H9 (cell line): ENCODE data around the gene MYO1E. TPM values are rescaled to one million over a fixed set of nuclear protein-coding genes. Genes with fewer than 3 reads are reported as not detected.

Experiments
- DNase-seq: peaks from one replicate; pipeline ENCODE4 v3.0.0-alpha.2; 2017
- H2AFZ ChIP-seq: one replicate; pipeline ENCODE4 v1.6.1; 2013; ENCODE audit warnings: mild to moderate bottlenecking, low read length, control low read depth, moderate library complexity
- H2AK5ac ChIP-seq: 2 replicates; pipeline ENCODE4 v1.6.1; 2013; ENCODE audit warnings: low read length, control low read depth, mixed read lengths; ENCODE audit not compliant: insufficient read length
- H2BK120ac ChIP-seq: one replicate; pipeline ENCODE4 v1.6.1; 2013; ENCODE audit warnings: low read depth, mild to moderate bottlenecking, low read length, control low read depth, inconsistent platforms; ENCODE audit not compliant: poor library complexity, severe bottlenecking
- H2BK12ac ChIP-seq: 2 replicates; pipeline ENCODE4 v1.6.1; 2013; ENCODE audit warnings: low read length, control low read depth, mixed read lengths, low read depth; ENCODE audit not compliant: insufficient read length
- H2BK15ac ChIP-seq: 2 replicates; pipeline ENCODE4 v1.6.1; 2013; ENCODE audit warnings: low read depth, low read length, control low read depth
- H2BK20ac ChIP-seq: one replicate; pipeline ENCODE4 v1.6.1; 2013; ENCODE audit warnings: low read depth, mild to moderate bottlenecking, low read length, control low read depth, inconsistent platforms; ENCODE audit not compliant: poor library complexity, severe bottlenecking
- H2BK5ac ChIP-seq: 2 replicates; pipeline ENCODE4 v1.6.1; 2013; ENCODE audit warnings: low read length, control low read depth, mixed read lengths; ENCODE audit not compliant: insufficient read length
- H3K14ac ChIP-seq: 2 replicates; pipeline ENCODE4 v1.6.1; 2013; ENCODE audit warnings: low read length, control low read depth; ENCODE audit not compliant: insufficient read depth
- H3K18ac ChIP-seq: 2 replicates; pipeline ENCODE4 v1.6.1; 2013; ENCODE audit warnings: low read depth, mild to moderate bottlenecking, mixed read lengths, low read length, control low read depth; ENCODE audit not compliant: insufficient read length
- H3K23ac ChIP-seq: 2 replicates; pipeline ENCODE4 v1.6.1; 2013; ENCODE audit warnings: low read length, control low read depth, mixed read lengths, low read depth; ENCODE audit not compliant: insufficient read length
- H3K23me2 ChIP-seq: 2 replicates; pipeline ENCODE4 v1.6.1; 2013; ENCODE audit warnings: low read depth, mild to moderate bottlenecking, mixed read lengths, low read length, control low read depth; ENCODE audit not compliant: insufficient read length, poor library complexity, severe bottlenecking
- H3K27ac ChIP-seq: 2 replicates; pipeline ENCODE4 v1.5.1; 2013; ENCODE audit warnings: low read length, control low read depth, mixed read lengths, low read depth; ENCODE audit not compliant: insufficient read length
- H3K27me3 ChIP-seq: 2 replicates; pipeline ENCODE4 v1.6.1; 2013; ENCODE audit warnings: low read length, control low read depth, inconsistent platforms; ENCODE audit not compliant: insufficient read depth
- H3K4ac ChIP-seq: 2 replicates; pipeline ENCODE4 v1.6.1; 2013; ENCODE audit warnings: low read depth, mild to moderate bottlenecking, control low read depth, inconsistent platforms, low read length, moderate library complexity
- H3K4me1 ChIP-seq: 2 replicates; pipeline ENCODE4 v1.6.1; 2013; ENCODE audit warnings: low read length, control low read depth, inconsistent platforms; ENCODE audit not compliant: insufficient read depth
- H3K4me2 ChIP-seq: 2 replicates; pipeline ENCODE4 v1.6.1; 2013; ENCODE audit warnings: low read length, control low read depth, mixed read lengths; ENCODE audit not compliant: insufficient read length, insufficient read depth
- H3K56ac ChIP-seq: 2 replicates; pipeline ENCODE4 v1.6.1; 2013; ENCODE audit warnings: low read depth, mild to moderate bottlenecking, mixed read lengths, low read length, control low read depth; ENCODE audit not compliant: insufficient read length
- H3K79me1 ChIP-seq: 2 replicates; pipeline ENCODE4 v1.6.1; 2013; ENCODE audit warnings: low read depth, mild to moderate bottlenecking, moderate library complexity, low read length, control low read depth, inconsistent platforms; ENCODE audit not compliant: insufficient read depth, poor library complexity, severe bottlenecking
- H3K79me2 ChIP-seq: 2 replicates; pipeline ENCODE4 v1.6.1; 2013; ENCODE audit warnings: low read length, control low read depth, inconsistent platforms; ENCODE audit not compliant: insufficient read depth
- H3K9ac ChIP-seq: 2 replicates; pipeline ENCODE4 v1.6.1; 2013; ENCODE audit warnings: low read length, control low read depth, mixed read lengths; ENCODE audit not compliant: insufficient read length; ENCODE audit errors: extremely low read depth
- H3K9me3 ChIP-seq: one replicate; pipeline ENCODE4 v1.6.1; 2013; ENCODE audit warnings: low read depth, low read length, inconsistent platforms; ENCODE audit not compliant: control insufficient read depth
- H3T11ph ChIP-seq: one replicate; pipeline ENCODE4 v1.6.1; 2013; ENCODE audit warnings: mild to moderate bottlenecking, low read length, control low read depth, inconsistent platforms
- H4K20me1 ChIP-seq: one replicate; pipeline ENCODE4 v1.6.1; 2013; ENCODE audit not compliant: control insufficient read depth, insufficient read length, insufficient read depth
- H4K5ac ChIP-seq: 2 replicates; pipeline ENCODE4 v1.6.1; 2013; ENCODE audit warnings: low read depth, mild to moderate bottlenecking, mixed read lengths, low read length, control low read depth; ENCODE audit not compliant: insufficient read length
- H4K8ac ChIP-seq: replicated peaks from 2 replicates; pipeline ENCODE4 v1.6.1; 2013; ENCODE audit warnings: low read length, control low read depth, mixed read lengths, low read depth; ENCODE audit not compliant: insufficient read length
- H4K91ac ChIP-seq: 2 replicates; pipeline ENCODE4 v1.6.1; 2013; ENCODE audit warnings: low read depth, mild to moderate bottlenecking, moderate library complexity, mixed read lengths, low read length, control low read depth; ENCODE audit not compliant: insufficient read length
- H3K27ac Mint-ChIP-seq, 3 experiments: 2 replicates in 2 of 3; 3 replicates in 1 of 3; pipeline ENCODE4 v1.8.0; 2020 to 2021; ENCODE audit warnings: mixed read lengths in 3 of 3, mild to moderate bottlenecking in 1 of 3, moderate library complexity in 1 of 3
- H3K27me3 Mint-ChIP-seq: 2 replicates; pipeline ENCODE4 v1.8.0; 2021; ENCODE audit warnings: low read depth, mild to moderate bottlenecking, moderate library complexity, mixed read lengths
- H3K36me3 Mint-ChIP-seq, 3 experiments: 2 replicates in 2 of 3; 3 replicates in 1 of 3; pipeline ENCODE4 v1.8.0; 2020 to 2021; ENCODE audit warnings: low read depth in 3 of 3, mixed read lengths in 3 of 3; ENCODE audit not compliant: insufficient read depth in 1 of 3
- H3K4me1 Mint-ChIP-seq, 2 experiments: 2 replicates each; pipeline ENCODE4 v1.8.0; 2020; ENCODE audit warnings: mixed read lengths in 2 of 2
- H3K4me3 Mint-ChIP-seq, 2 experiments: 2 replicates in 1 of 2; 3 replicates in 1 of 2; pipeline ENCODE4 v1.8.0; 2020 to 2021; ENCODE audit warnings: mild to moderate bottlenecking in 2 of 2, mixed read lengths in 2 of 2, moderate library complexity in 1 of 2
- H3K9me3 Mint-ChIP-seq, 2 experiments: 2 replicates in 1 of 2; 3 replicates in 1 of 2; pipeline ENCODE4 v1.8.0; 2020; ENCODE audit warnings: mild to moderate bottlenecking in 2 of 2, mixed read lengths in 2 of 2, moderate library complexity in 1 of 2
- CTCF ChIP-seq: fragments of 200-600 bp; sonication (generic); conservative IDR thresholded peaks from 3 replicates; pipeline ENCODE4 v1.8.0; 2021; ENCODE audit warnings: antibody characterized with exemption, mild to moderate bottlenecking
- WGBS: extraction: QIAGEN DNeasy Blood & Tissue Kit; methylation state at CpG from one replicate; pipeline ENCODE4 v1.1.7; 2013; ENCODE audit warnings: missing lambda C conversion rate, low lambda C conversion rate, mixed read lengths; ENCODE audit not compliant: insufficient read length; ENCODE audit errors: extremely low coverage; 5-methylcytosine and 5-hydroxymethylcytosine counted together
- total RNA-seq: library from RNA; stranded (reverse); gene quantifications from 2 replicates; pipeline ENCODE4 v1.2.1, GENCODE V29; 2021

The MYO1E gene
- total RNA-seq, 1 experiment from 2014 or later: 235 TPM

GRCh38 chr15:59334076-59334415 is 38.6 kb downstream of the MYO1E start:
- H3K4me3 Mint-ChIP-seq: no peak overlapping the region

More at GRCh38 chr15:59334076-59334415, 38.6 kb downstream of the MYO1E start:
- Histone ChIP-seq H3K9me3 (no peaks in the 10 kb centered on the region), H2BK20ac (no peak overlapping the region), H3K27ac (no peak overlapping the region), H3K23ac (no peak overlapping the region), H3K23me2 (no peaks in the 10 kb centered on the region), H2BK12ac (no peak overlapping the region), H3K4me2 (no peak overlapping the region), H2BK5ac (no peak overlapping the region), H2AFZ (no peak overlapping the region), H4K8ac (no peak overlapping the region), H3K4me1 (0 out of 2 replicates have a peak, but pooled peaks cover 7% of the 10 kb centered on the region), H3K79me2 (no peaks in the 10 kb centered on the region; the same call in 1 of the 2 replicates), H3K18ac (no peak overlapping the region), H3K79me1 (peaks cover 6% of the 10 kb centered on the region), H3K14ac (no peak overlapping the region), H3K27me3 (no peaks in the 10 kb centered on the region), H3T11ph (no peak overlapping the region), H4K5ac (no peak overlapping the region), H3K9ac (no peak overlapping the region), H4K20me1 (no peaks in the 10 kb centered on the region), H2BK120ac (no peak overlapping the region), H2AK5ac (no peak overlapping the region), H4K91ac (no peak overlapping the region), H3K4ac (no peak overlapping the region), H3K56ac (no peak overlapping the region), H2BK15ac (no peak overlapping the region)
- no peak for DNase-seq
- H3K27me3 Mint-ChIP-seq: no peaks in the 10 kb centered on the region
- peaks cover 51 to 57% of the 10 kb centered on the region in 2 experiments for H3K4me1 Mint-ChIP-seq
- H3K27ac Mint-ChIP-seq: peak overlapping the region in 2 of 3 experiments; percentile 0 to 7; a peak in 3 of 7 replicates
- peaks cover 0 to 3% (median 0%) of the 10 kb centered on the region in 3 experiments; a peak in 2 of 7 replicates for H3K36me3 Mint-ChIP-seq
- no peak for TF ChIP-seq CTCF
- no CpG with 5 or more reads among the region's 3 CpGs for WGBS
- no peaks in the 10 kb centered on the region for H3K9me3 Mint-ChIP-seq
